HL-60/S4 (cell line): ENCODE data around the gene HYCC1.
"Not testable (repeated sequence)": the region's sequence is repeated elsewhere in the genome, so short reads cannot be mapped to it uniquely, and the experiment has no call there.

Source experiments
- in situ Hi-C: fragments of 300-500 bp; cut with MboI; formaldehyde crosslinking; loops from 2 replicates; pipeline ENCODE4 v1.14.3; 2022; ENCODE audit warnings: low sequenced_read_pairs

HYCC1 gene

GRCh38 chr7:23013715-23014649, at the start of gene HYCC1:
Gene HYCC1 (minus strand): TSS chr7:23014130. CDS start chr7:22991111, 23,019 bp downstream.
- in situ Hi-C loops = no loop called here

DNA sequence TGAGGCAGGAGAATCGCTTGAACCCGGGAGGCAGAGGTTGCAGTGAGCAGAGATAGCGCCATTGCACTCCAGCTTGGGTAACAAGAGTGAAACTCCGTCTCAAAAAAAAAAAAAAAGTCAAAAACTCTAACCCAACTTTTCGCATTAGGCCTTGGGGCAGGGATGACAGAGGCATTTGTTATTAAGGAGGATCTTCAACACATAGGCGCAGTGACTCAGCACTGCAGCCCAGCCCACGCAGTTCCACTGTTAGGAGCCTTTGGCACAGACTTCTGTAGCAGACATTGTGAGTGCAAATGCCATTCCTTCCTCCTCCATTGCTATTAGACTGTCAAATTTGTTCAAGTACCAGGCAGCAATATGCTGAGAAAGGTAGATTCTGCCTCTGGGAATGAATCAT, 48.5 kb upstream of the HYCC1 start:
- in situ Hi-C loops = no loop called here

DNA sequence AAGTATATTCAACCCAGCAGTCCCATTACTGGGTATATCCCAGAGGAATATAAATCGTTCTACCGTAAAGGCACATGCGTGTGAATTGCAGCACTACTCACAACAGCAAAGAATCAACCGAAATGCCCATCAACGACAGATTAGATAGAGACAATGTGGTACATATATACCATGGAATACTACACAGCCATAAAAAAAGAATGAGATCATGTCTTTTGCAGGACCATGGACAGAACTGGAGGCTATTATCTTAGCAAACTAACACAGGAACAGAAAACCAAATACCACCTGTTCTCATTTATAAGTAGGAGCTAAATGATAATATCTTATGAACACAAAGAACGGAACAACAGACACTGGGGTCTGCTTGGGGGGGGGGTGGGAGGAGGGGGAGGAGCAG, 47.4 kb upstream of the HYCC1 start:
- in situ Hi-C loops = no loop called here

DNA sequence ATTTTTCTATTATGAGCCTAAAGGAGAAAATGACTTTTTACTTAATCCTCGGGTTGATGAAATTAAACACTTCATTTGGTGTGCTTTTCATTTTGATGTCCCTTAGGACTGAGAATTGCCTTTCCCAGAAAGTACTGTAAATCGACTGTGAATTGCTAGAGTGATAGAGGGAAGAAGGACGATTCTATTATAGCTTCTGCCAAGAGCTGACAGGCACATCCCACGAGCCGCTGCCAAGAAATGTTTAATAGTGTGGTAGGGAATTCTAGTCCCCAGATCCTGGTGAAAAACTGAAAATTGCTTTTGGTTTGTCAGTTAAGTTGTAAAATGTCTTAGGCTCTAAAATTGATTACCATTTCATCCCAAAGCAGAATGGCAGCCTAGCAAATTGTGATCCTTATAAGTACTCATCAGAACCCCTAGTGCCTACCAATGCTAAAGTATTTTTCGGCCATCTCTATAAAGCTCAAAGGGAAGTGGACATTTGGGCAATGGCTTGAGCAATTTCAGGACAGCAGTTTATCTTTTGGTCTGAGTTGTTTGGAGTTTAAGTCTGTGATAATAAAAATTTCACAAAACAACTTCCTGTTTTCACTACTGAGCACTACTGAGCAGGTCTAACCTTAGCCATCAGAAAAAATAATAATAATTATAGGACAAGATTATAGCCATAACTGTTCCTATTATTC, 44.6 kb upstream of the HYCC1 start:
- in situ Hi-C loops = loop anchor here (10.0 kb wide), 1 partner anchor 504 kb away; no protein-coding TSS in a partner anchor

- in situ Hi-C loops = loop anchor here (10.0 kb wide), 1 partner anchor 501 kb away; no protein-coding TSS in a partner anchor
Observed at GRCh38 chr7:23055582-23056178, 41.8 kb upstream of the HYCC1 start.

GRCh38 chr7:23051124-23051485, 37.2 kb upstream of the HYCC1 start:
- in situ Hi-C loops = loop anchor here (10.0 kb wide), 1 partner anchor 496 kb away; no protein-coding TSS in a partner anchor

- in situ Hi-C loops = not testable (repeated sequence)
Observed at GRCh38 chr7:23046336-23046735, 32.4 kb upstream of the HYCC1 start.

- in situ Hi-C loops = not testable (repeated sequence)
Observed at GRCh38 chr7:23045086-23045485, 31.2 kb upstream of the HYCC1 start.

DNA sequence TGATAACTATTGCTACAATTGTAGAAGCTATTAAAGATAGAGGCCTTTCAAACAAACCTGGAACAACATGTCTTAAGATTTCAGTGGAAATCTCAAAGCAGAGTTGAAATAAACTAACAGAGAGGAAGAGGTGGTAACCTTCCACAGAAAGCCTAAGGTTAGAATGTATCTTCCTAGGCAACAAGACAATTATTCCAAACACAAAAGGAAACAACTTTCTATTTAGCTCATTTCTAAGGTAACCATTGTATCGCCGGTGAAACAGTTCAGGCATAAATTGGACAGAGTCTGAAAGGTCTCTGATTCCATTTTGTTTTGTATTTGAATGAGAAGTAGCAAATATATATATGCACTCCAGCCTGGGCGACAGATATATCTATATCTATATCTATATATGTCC, 30.7 kb upstream of the HYCC1 start:
- in situ Hi-C loops = no loop called here

GRCh38 chr7:23043441-23043840, 29.5 kb upstream of the HYCC1 start:
- in situ Hi-C loops = no loop called here

DNA sequence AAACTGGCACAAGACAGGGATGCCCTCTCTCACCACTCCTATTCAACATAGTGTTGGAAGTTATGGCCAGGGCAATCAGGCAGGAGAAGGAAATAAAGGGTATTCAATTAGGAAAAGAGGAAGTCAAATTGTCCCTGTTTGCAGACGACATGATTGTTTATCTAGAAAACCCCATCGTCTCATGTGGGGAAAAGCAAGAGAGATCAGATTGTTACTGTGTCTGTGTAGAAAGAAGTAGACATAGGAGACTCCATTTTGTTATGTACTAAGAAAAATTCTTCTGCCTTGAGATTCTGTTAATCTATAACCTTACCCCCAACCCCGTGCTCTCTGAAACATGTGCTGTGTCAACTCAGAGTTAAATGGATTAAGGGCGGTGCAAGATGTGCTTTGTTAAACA, 25.7 kb upstream of the HYCC1 start:
- in situ Hi-C loops = not testable (repeated sequence)

GRCh38 chr7:23035542-23036371, 21.8 kb upstream of the HYCC1 start:
- in situ Hi-C loops = not testable (repeated sequence)

DNA sequence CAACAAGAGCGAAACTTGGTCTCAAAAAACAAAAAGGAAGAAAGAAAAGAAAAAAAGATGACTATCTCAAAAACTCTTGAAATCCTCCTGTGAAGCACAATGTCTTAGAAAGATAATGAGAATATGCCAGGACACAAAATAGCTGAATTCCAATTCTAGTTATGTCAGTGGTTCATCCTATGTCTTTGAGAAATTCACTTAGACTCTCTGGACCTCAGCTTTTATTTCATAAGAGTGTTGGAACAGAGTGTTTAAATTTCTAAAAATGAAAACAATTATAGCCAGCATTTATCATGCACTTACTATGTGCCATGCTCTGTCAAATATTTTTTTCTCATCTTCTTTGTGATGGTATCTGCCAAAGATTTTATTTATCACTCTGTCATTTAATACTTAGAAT, 13.3 kb upstream of the HYCC1 start:
- in situ Hi-C loops = no loop called here

DNA sequence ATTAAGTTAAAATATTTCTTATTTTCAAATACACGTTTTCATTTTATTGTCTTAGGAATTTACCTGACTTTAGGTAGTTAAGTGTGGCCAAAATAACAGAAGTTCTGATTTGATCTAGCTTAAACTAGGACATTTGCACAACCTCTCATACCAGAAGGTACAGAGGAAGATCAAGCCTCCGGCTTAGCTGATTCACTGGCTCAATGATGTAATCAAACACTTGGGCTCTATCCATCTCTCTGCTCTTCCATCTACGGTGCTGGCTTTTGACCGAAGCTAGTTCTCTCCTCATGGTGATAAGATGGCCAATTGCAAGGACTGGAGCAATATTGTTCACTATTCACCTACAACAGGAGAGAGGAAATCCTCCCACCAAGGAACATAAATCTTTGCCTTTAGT, 12.2 kb upstream of the HYCC1 start:
- in situ Hi-C loops = no loop called here

GRCh38 chr7:23024454-23024853, 10.5 kb upstream of the HYCC1 start:
- in situ Hi-C loops = no loop called here

DNA sequence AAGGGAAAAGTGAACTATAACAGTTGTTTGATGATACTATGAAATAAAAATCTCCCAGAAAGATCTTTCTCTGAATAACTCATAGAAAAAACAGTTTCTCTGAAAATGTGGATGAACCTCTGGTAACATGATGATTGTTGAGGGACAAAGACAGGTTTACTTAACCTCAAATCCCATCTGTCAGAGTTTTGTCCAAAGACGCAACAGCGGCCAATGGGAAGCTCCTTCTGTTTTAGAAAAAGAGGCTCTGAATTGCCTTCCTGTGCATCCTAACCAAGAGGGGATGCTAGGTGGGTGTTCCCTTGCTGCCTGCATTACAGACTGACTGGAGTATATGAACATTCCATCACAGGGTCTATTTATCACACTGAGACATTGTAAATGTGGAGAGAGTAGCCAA, 8.9 kb upstream of the HYCC1 start:
- in situ Hi-C loops = no loop called here

DNA sequence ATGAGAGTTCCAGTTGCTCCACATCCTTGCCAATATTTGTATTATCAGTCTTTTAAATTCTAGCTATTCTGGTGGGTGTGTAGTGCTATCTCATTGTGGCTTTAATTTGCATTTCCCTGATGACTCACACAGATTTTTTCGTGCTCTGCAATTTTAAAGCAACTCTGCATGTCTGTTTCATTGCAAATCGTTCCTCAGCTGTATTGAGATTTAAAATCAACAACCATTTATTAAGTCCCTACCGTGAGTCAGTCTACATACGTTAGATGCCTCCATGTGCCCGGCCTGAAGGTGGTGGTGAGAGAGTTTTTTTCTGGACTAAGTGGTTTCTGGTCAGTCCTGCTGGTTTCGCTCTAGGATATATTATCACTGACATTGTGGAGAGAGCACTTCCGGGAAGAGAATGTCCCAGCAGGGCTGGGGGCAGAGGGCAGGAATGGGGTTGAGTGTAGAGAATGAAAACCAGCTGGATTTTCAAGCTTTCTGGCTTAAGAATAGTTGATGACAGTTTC, 8.4 kb upstream of the HYCC1 start:
- in situ Hi-C loops = no loop called here

DNA sequence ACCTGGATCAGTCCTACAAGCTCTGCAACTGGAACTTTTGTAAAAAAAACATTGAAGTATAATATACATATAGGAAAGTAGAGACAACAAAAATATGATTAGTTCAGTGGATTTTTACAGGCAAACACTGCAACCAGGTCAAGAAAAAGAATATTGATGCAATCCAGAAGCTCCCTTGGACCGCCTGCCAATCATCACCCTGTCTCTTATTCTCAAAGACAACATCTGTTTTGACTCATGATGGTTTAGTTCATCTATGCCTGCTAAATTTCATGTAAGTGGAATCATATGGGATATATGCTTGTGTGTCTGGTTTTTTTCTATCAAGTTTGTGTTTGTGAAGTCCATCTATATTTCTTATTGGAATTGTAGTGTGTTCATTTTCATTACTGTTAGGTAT, 7.7 kb upstream of the HYCC1 start:
- in situ Hi-C loops = no loop called here

GRCh38 chr7:23020742-23021401, 6.9 kb upstream of the HYCC1 start:
- in situ Hi-C loops = no loop called here

DNA sequence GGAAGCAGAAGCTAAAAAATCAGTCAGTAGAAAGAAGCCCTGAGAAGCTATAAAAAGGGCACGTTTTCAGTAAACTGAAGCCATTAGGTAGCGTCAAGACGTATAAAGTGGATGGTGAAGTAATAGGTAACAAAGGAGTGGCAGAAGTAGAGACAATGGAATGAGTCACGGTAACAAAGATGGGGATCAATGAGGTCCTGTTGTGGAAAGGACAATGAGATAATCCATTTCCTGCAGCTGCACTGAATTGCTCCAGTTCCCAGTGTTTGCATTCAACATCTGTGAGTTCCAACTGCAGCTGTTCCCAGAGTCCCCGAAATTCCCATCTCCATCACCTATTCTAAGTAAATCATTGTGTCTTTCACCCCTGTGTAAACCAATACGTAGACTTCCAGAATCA, 4.8 kb upstream of the HYCC1 start:
- in situ Hi-C loops = no loop called here
